Epithelial cell of proximal tubule (primary cell): ENCODE measurements around the gene B3GALT6. TPM values are rescaled to one million over a fixed set of nuclear protein-coding genes. Genes with fewer than 3 reads are reported as not detected.

Experiments used
- DNase-seq: peaks from one replicate; pipeline ENCODE4 v3.0.0-alpha.2; 2011; ENCODE audit warnings: low read depth
- H3K4me3 ChIP-seq: 2 replicates; pipeline ENCODE4 v1.5.1; 2011; ENCODE audit warnings: low read depth, mild to moderate bottlenecking, low read length
- total RNA-seq: library from RNA; depleted of rRNA; stranded (reverse); fragments of >200 nt; gene quantifications from 2 replicates; pipeline ENCODE4 v1.2.3, GENCODE V29; 2015
- TF ChIP-seq, protein P1 (sequence below): conservative IDR thresholded peaks from 2 replicates; pipeline ENCODE4 v1.5.1; 2012; ENCODE audit warnings: low read depth, mild to moderate bottlenecking, low read length

B3GALT6 gene
- total RNA-seq, 1 donor from 2014 or later: 36.6 TPM

GRCh38 chr1:1203561-1204424, 28.2 kb upstream of the B3GALT6 start:
- TF ChIP-seq, protein P1, sequence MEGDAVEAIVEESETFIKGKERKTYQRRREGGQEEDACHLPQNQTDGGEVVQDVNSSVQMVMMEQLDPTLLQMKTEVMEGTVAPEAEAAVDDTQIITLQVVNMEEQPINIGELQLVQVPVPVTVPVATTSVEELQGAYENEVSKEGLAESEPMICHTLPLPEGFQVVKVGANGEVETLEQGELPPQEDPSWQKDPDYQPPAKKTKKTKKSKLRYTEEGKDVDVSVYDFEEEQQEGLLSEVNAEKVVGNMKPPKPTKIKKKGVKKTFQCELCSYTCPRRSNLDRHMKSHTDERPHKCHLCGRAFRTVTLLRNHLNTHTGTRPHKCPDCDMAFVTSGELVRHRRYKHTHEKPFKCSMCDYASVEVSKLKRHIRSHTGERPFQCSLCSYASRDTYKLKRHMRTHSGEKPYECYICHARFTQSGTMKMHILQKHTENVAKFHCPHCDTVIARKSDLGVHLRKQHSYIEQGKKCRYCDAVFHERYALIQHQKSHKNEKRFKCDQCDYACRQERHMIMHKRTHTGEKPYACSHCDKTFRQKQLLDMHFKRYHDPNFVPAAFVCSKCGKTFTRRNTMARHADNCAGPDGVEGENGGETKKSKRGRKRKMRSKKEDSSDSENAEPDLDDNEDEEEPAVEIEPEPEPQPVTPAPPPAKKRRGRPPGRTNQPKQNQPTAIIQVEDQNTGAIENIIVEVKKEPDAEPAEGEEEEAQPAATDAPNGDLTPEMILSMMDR: no peak
- no peak for DNase-seq
- no peak overlapping the region for H3K4me3 ChIP-seq

DNA sequence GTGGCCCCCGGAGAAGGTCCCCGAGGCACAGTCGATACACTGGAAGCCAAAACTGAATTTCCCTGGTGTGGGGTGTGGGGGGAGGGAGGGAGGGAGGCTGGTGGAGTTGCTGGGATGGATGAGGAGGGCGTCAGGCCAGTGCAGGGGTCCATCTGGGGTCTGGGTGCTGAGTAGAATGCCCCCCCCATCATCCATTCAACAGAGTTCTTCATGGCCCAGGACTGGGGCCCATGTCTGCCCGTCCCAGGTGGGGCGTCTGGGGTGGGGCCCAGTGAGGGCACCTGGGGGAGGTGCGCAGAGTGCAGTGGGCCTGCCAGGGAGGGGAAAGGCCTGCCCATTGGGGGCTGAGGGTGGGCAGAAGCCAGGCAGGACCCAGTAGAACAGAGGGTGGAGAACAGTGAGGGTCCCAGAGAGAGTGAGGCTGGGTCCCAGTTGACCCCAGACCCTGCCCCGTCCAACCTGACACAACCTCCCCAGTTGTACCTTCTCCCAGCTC, 27.6 kb upstream of the B3GALT6 start:
- TF ChIP-seq, protein P1: no peak
- no peak overlapping the region for H3K4me3 ChIP-seq
- no peak for DNase-seq

GRCh38 chr1:1204998-1205768, 26.9 kb upstream of the B3GALT6 start:
- no peak overlapping the region for H3K4me3 ChIP-seq
- DNase-seq: no peak
- TF ChIP-seq, protein P1: no peak

DNA sequence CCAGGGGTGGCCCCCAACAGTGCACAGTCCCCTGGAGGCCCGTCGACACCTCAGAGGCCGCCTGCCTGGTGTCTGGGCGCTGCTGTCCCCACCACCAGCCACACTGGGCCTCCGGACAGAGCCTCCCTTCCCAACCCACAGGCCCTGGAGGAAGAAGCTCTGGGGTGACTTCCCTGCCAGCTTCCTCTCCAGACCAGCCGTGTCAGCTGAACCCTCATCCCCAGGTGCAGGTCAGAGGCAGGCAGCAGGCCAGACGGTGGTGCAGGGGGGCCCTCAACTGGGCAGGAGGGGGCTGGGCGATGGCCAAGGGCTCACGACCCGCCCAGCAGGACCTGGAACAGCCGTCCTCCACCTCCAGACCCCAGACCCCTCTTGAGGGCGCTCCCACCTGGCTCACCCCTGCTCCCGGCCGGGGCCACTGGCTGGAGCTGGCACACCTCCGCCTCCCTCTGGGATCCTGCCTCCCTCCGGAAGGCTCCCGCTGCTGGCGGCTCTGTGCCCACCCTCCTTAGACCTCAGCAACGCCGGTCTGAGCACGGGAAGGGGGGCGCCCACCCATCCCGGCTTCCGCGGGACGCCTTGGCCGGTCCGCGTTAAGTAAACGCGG, 26.2 kb upstream of the B3GALT6 start:
- no peak for DNase-seq
- TF ChIP-seq, protein P1: no peak
- H3K4me3 ChIP-seq: peak overlapping the region; percentile 5

DNA sequence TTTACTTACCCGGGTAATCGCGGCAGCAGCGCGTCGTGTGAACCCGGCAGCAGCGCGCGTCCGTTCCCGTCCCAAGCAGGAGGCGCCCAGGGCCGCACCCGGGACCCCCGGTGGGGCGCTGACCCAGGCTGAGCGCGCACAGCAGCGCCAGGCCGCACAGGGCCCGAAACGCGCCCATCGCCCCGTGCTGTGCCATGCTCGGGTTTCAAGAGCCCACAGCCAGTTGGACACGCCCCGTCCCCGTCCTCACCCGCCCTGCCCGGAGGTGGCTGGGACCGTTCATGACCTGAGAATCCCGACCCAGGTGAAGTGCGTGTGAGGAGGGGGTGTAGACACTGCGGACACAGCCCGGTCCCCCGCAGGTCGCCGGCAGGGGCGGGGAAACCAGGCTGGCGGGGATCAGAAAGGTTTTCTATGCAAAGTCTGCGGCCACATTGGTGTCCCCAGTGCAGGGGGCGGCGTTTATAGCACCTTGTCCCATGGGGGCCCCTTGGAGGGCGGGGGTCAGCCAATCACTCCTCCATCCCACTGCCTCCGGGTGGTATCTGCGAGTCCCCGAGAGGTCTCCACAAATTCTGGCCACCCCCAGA, 25.6 kb upstream of the B3GALT6 start, which contains the start of gene TNFRSF18:
Gene TNFRSF18, minus strand, starts transcription at position 217 of the 590 bp plus-strand sequence. Its CDS starts 21 bp downstream, at position 196.
- TF ChIP-seq, protein P1: no peak
- H3K4me3 ChIP-seq: peak within 1 kb of the TSS; percentile 5
- no peak for DNase-seq

- TF ChIP-seq, protein P1: no peak
- DNase-seq: no peak
- no peak overlapping the region for H3K4me3 ChIP-seq
Measured at GRCh38 chr1:1206966-1207531, 25.0 kb upstream of the B3GALT6 start.
